Endothelial cell of umbilical vein (primary cell): ENCODE results near the gene SIX5. TPM values are rescaled to one million over a fixed set of nuclear protein-coding genes. Genes with fewer than 3 reads are reported as not detected.

ENCODE experiments used
- BruUV-seq: library from RNA; stranded (reverse); fragments of 400-500 nt; replicated peaks from 2 replicates; lab custom pipeline; 2021; lab: Mats Ljungman, UMichigan
- CTCF ChIA-PET: fragments of 300-600, 350-600 bp; sonication (Branson Sonifier 250); formaldehyde crosslinking; loops from one replicate; lab custom pipeline; 2021; ENCODE audit warnings: antibody characterized with exemption, inconsistent platforms; lab: Charles Lee
- POLR2A ChIA-PET: fragments of 300-600, 350-600 bp; sonication (Branson Sonifier 250); formaldehyde crosslinking; loops from one replicate; lab custom pipeline; 2021; ENCODE audit warnings: antibody characterized with exemption, inconsistent platforms; lab: Charles Lee
- DNase-seq: peaks from one replicate; pipeline ENCODE4 v3.0.0-alpha.2; 2011; ENCODE audit warnings: low read depth, low spot score
- FAIRE-seq: peaks from 2 replicates; lab custom pipeline; 2011; peaks lifted over from hg19 to GRCh38; lab: Jason Lieb, UNC
- H2AFZ ChIP-seq: 2 replicates; pipeline ENCODE4 v1.6.0; 2012; ENCODE audit warnings: low read depth, low read length, control low read depth, inconsistent platforms
- H3K27ac ChIP-seq: 2 replicates; pipeline ENCODE4 v1.5.1; 2011; ENCODE audit warnings: low read depth, mild to moderate bottlenecking, control low read depth, low read length, moderate library complexity; ENCODE audit not compliant: insufficient read depth
- H3K27me3 ChIP-seq, 2 experiments: 2 replicates each; pipeline versions ENCODE4 v1.6.0 to v1.6.1; 2011; ENCODE audit warnings: low read length in 2 of 2, mixed read lengths in 1 of 2; ENCODE audit not compliant: control insufficient read depth in 2 of 2, insufficient read depth in 2 of 2
- H3K36me3 ChIP-seq, 2 experiments: 2 replicates in 1 of 2; 3 replicates in 1 of 2; pipeline ENCODE4 v1.5.1; 2011; ENCODE audit warnings: low read length in 2 of 2, mild to moderate bottlenecking in 1 of 2, moderate library complexity in 1 of 2; ENCODE audit not compliant: control insufficient read depth in 2 of 2, insufficient read depth in 2 of 2; ENCODE audit errors: extremely low read depth in 1 of 2
- H3K4me1 ChIP-seq: 3 replicates; pipeline ENCODE4 v1.5.1; 2011; ENCODE audit warnings: mild to moderate bottlenecking, low read length; ENCODE audit not compliant: control insufficient read depth, insufficient read depth; ENCODE audit errors: extremely low read depth
- H3K4me2 ChIP-seq: 2 replicates; pipeline ENCODE4 v1.6.1; 2011; ENCODE audit warnings: low read length, control low read depth, mixed read lengths; ENCODE audit not compliant: insufficient read depth
- H3K4me3 ChIP-seq, 3 experiments: fragments of 200-600 bp in 1 of 3; sonication (generic), shearing (Covaris generic) in 1 of 3; replicated peaks in 1 of 3; 2 replicates each; pipeline ENCODE4 v1.5.1; 2011 to 2016; ENCODE audit warnings: control low read depth in 3 of 3, low read length in 3 of 3, mild to moderate bottlenecking in 2 of 3, inconsistent platforms in 1 of 3, low read depth in 1 of 3, moderate library complexity in 1 of 3; ENCODE audit not compliant: insufficient read depth in 1 of 3
- H3K79me2 ChIP-seq: 2 replicates; pipeline ENCODE4 v1.6.0; 2012; ENCODE audit warnings: low read length, inconsistent platforms; ENCODE audit not compliant: control insufficient read depth, insufficient read depth
- H3K9ac ChIP-seq: replicated peaks from 2 replicates; pipeline ENCODE3; 2011; ENCODE audit warnings: low read length, control low read depth; ENCODE audit not compliant: insufficient read depth; ENCODE audit errors: extremely low read depth
- H3K9me1 ChIP-seq: replicated peaks from 3 replicates; pipeline ENCODE4 v1.6.0; 2011; ENCODE audit warnings: mild to moderate bottlenecking, low read length; ENCODE audit not compliant: control insufficient read depth, insufficient read depth; ENCODE audit errors: extremely low read depth
- H3K9me3 ChIP-seq: replicated peaks from 2 replicates; pipeline ENCODE4 v1.5.1; 2012; ENCODE audit warnings: low read length, inconsistent platforms; ENCODE audit not compliant: control insufficient read depth, insufficient read depth
- H4K20me1 ChIP-seq: replicated peaks from 2 replicates; pipeline ENCODE3; 2011; ENCODE audit warnings: mild to moderate bottlenecking, low read length; ENCODE audit not compliant: control insufficient read depth, insufficient read depth; ENCODE audit errors: extremely low read depth
- EZH2 ChIP-seq: IDR thresholded peaks from 2 replicates; pipeline ENCODE4 v1.6.1; 2012; ENCODE audit warnings: borderline replicate concordance, low read depth, mild to moderate bottlenecking, moderate library complexity, low read length, inconsistent platforms; ENCODE audit not compliant: severe bottlenecking
- FOS ChIP-seq: IDR thresholded peaks from 2 replicates; pipeline ENCODE4 v1.6.1; 2011; ENCODE audit warnings: mild to moderate bottlenecking, low read length, moderate library complexity, borderline replicate concordance; ENCODE audit not compliant: insufficient read depth
- GATA2 ChIP-seq: IDR thresholded peaks from 2 replicates; pipeline ENCODE4 v1.7.0; 2011; ENCODE audit warnings: low read depth, mild to moderate bottlenecking, moderate library complexity, mixed read lengths, low read length; ENCODE audit not compliant: insufficient read length, insufficient read depth
- JUN ChIP-seq: IDR thresholded peaks from 2 replicates; pipeline ENCODE4 v1.6.1; 2011; ENCODE audit warnings: borderline replicate concordance, low read depth; ENCODE audit not compliant: insufficient read length, insufficient read depth
- MAX ChIP-seq: IDR thresholded peaks from 2 replicates; pipeline ENCODE4 v1.6.1; 2011; ENCODE audit not compliant: insufficient read depth, insufficient read length
- MYC ChIP-seq: IDR thresholded peaks from one replicate; pipeline ENCODE4 v1.6.1; 2011; ENCODE audit warnings: mild to moderate bottlenecking, low read depth, low read length
- POLR2A ChIP-seq: IDR thresholded peaks from 2 replicates; pipeline ENCODE4 v1.6.1; 2012; ENCODE audit warnings: low read depth, mild to moderate bottlenecking, control low read depth, low read length
- POLR2AphosphoS5 ChIP-seq: IDR thresholded peaks from 2 replicates; pipeline ENCODE4 v1.6.1; 2012; ENCODE audit warnings: low read depth, mild to moderate bottlenecking, control low read depth, low read length, moderate library complexity; ENCODE audit not compliant: insufficient read depth
- dilution Hi-C: fragments of 300-500 bp; cut with MboI; formaldehyde crosslinking; loops from one replicate; pipeline ENCODE4 v1.15.0; 2019; ENCODE audit warnings: low sequenced_read_pairs; ENCODE audit not compliant: extremely low pct_ligation_motif_present
- intact Hi-C: fragments of 100-400 bp; cut with micrococcal nuclease; formaldehyde crosslinking; loops from one replicate; pipeline ENCODE4 v1.10.0; 2022
- polyA plus RNA-seq, 4 experiments: library from polyadenylated mRNA; depleted of rRNA in 3 of 4; stranded (reverse) in 3 of 4; unstranded in 1 of 4; fragments of >200 nt; gene quantifications; 2 replicates each; pipeline versions ENCODE4 v1.2.1 to v1.2.3, GENCODE V29; 2011 to 2012; ENCODE audit warnings: missing spikeins in 1 of 4
- total RNA-seq: library from RNA; stranded (reverse); gene quantifications from 2 replicates; pipeline ENCODE4 v1.2.3, GENCODE V29; 2021
- TF ChIP-seq, protein P1 (sequence below), 2 donors: IDR thresholded peaks; 1 replicate in 1 of 2; 2 replicates in 1 of 2; pipeline ENCODE4 v1.5.1; 2011; ENCODE audit warnings: low read length in 2 of 2, mild to moderate bottlenecking in 2 of 2, moderate library complexity in 2 of 2, control low read depth in 1 of 2, inconsistent platforms in 1 of 2, low read depth in 1 of 2; ENCODE audit not compliant: insufficient read depth in 1 of 2; ENCODE audit errors: extremely low read depth in 1 of 2

SIX5 gene
- total and polyA plus RNA-seq, 2 donors (not counting 3 experiments of a cell fraction or from before 2014, with no cell fraction given) = 13.1 to 16.7 TPM

GRCh38 chr19:45801603-45802175, 32.6 kb upstream of the SIX5 start:
- Histone ChIP-seq H3K27me3 (no peaks in the 10 kb centered on the region), H3K9me3 (no peaks in the 10 kb centered on the region), H3K9me1 (no peaks in the 10 kb centered on the region), H3K36me3 (no peaks in the 10 kb centered on the region), H4K20me1 (no peaks in the 10 kb centered on the region), H3K27ac (no peak overlapping the region), H3K4me1 (no peaks in the 10 kb centered on the region), H2AFZ (no peak overlapping the region), H3K79me2 (no peaks in the 10 kb centered on the region), H3K4me3 (no peak overlapping the region), H3K9ac (no peak overlapping the region), H3K4me2 (no peak overlapping the region)
- FAIRE-seq = no peak
- ChIA-PET CTCF (interaction anchor here (0.6 to 5.7 kb wide), 3 partner anchors 15 to 1504 kb away, joined by 4 to 125 read pairs (median 38); partner anchors contain the start of gene SIX5), POLR2A (interaction anchor here (0.6 kb wide), 1 partner anchor 20 kb away, joined by 6 read pairs; the partner anchor contains the start of gene DMPK)
- no peak for DNase-seq
- intact Hi-C loops (no loop called here), dilution Hi-C loops (no loop called here)
- TF ChIP-seq EZH2 (no peak), POLR2A (no peak), MAX (no peak), MYC (no peak), JUN (no peak), POLR2AphosphoS5 (no peak), FOS (no peak), GATA2 (no peak)
- TF ChIP-seq, protein P1, sequence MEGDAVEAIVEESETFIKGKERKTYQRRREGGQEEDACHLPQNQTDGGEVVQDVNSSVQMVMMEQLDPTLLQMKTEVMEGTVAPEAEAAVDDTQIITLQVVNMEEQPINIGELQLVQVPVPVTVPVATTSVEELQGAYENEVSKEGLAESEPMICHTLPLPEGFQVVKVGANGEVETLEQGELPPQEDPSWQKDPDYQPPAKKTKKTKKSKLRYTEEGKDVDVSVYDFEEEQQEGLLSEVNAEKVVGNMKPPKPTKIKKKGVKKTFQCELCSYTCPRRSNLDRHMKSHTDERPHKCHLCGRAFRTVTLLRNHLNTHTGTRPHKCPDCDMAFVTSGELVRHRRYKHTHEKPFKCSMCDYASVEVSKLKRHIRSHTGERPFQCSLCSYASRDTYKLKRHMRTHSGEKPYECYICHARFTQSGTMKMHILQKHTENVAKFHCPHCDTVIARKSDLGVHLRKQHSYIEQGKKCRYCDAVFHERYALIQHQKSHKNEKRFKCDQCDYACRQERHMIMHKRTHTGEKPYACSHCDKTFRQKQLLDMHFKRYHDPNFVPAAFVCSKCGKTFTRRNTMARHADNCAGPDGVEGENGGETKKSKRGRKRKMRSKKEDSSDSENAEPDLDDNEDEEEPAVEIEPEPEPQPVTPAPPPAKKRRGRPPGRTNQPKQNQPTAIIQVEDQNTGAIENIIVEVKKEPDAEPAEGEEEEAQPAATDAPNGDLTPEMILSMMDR (IDR thresholded peaks at IDR 0.05; ENCODE audit: extremely low read depth in 1 of 2, insufficient read depth in 1 of 2, low read depth in 1 of 2, low read length in 2 of 2) = no peak
- no TSS peak for BruUV-seq
